Measurements from ENCODE around the gene TLE6.

DNA sequence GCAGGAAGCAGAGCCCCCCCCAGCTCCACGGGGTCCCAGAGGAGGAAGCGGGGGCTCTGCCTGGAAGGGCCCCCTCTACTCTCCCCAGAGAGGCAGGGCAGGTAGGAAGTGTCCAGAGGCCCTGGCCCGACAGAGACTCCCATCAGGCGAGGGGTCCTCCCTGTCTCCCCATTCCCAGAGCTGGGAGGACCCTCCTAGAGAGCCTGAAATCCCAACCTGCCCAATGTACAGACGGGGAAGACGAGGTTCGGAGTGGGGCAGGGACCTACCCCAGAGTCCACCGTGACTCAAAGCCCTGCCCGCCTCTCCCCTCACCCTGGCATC, 50.6 kb downstream of the TLE6 start:
- TF ChIP-seq, protein P1, sequence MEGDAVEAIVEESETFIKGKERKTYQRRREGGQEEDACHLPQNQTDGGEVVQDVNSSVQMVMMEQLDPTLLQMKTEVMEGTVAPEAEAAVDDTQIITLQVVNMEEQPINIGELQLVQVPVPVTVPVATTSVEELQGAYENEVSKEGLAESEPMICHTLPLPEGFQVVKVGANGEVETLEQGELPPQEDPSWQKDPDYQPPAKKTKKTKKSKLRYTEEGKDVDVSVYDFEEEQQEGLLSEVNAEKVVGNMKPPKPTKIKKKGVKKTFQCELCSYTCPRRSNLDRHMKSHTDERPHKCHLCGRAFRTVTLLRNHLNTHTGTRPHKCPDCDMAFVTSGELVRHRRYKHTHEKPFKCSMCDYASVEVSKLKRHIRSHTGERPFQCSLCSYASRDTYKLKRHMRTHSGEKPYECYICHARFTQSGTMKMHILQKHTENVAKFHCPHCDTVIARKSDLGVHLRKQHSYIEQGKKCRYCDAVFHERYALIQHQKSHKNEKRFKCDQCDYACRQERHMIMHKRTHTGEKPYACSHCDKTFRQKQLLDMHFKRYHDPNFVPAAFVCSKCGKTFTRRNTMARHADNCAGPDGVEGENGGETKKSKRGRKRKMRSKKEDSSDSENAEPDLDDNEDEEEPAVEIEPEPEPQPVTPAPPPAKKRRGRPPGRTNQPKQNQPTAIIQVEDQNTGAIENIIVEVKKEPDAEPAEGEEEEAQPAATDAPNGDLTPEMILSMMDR (IDR thresholded peaks at IDR 0.05): no peak
- TF ChIP-seq, protein P2, sequence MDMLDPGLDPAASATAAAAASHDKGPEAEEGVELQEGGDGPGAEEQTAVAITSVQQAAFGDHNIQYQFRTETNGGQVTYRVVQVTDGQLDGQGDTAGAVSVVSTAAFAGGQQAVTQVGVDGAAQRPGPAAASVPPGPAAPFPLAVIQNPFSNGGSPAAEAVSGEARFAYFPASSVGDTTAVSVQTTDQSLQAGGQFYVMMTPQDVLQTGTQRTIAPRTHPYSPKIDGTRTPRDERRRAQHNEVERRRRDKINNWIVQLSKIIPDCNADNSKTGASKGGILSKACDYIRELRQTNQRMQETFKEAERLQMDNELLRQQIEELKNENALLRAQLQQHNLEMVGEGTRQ (IDR thresholded peaks at IDR 0.05): no peak
- no peak for TF ChIP-seq NR3C1 (IDR thresholded peaks at IDR 0.05)
- TF ChIP-seq, protein P3, sequence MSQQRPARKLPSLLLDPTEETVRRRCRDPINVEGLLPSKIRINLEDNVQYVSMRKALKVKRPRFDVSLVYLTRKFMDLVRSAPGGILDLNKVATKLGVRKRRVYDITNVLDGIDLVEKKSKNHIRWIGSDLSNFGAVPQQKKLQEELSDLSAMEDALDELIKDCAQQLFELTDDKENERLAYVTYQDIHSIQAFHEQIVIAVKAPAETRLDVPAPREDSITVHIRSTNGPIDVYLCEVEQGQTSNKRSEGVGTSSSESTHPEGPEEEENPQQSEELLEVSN (IDR thresholded peaks at IDR 0.05; ENCODE audit: borderline replicate concordance, low read depth): no peak
- no peak for TF ChIP-seq EP300 (IDR thresholded peaks at IDR 0.05)
